Neural progenitor cell (in vitro differentiated cells): ENCODE measurements around the gene DDX5. TPM values are rescaled to one million over a fixed set of nuclear protein-coding genes. Genes with fewer than 3 reads are reported as not detected.

Experiments used
- DNase-seq: peaks from one replicate; pipeline ENCODE4 v3.0.0-alpha.2; 2016; ENCODE audit warnings: low spot score
- H2AFZ ChIP-seq: fragments of 200-600 bp; sonication (generic); replicated peaks from 2 replicates; pipeline ENCODE4 v1.6.1; 2016; ENCODE audit warnings: antibody characterized with exemption
- H3F3A ChIP-seq: fragments of 200-600 bp; sonication (generic); 2 replicates; pipeline ENCODE4 v1.6.1; 2016; ENCODE audit warnings: antibody characterized with exemption, low read depth
- H3K27ac ChIP-seq: fragments of 200-600 bp; sonication (generic); 2 replicates; pipeline ENCODE4 v1.5.1; 2016; ENCODE audit warnings: mild to moderate bottlenecking
- H3K27me3 ChIP-seq: fragments of 200-600 bp; sonication (generic); 2 replicates; pipeline ENCODE4 v1.6.1; 2016; ENCODE audit warnings: mild to moderate bottlenecking, moderate library complexity
- H3K36me3 ChIP-seq: fragments of 200-600 bp; sonication (generic); 2 replicates; pipeline ENCODE4 v1.5.1; 2016
- H3K4me1 ChIP-seq: fragments of 200-600 bp; sonication (generic); 2 replicates; pipeline ENCODE4 v1.6.1; 2016; ENCODE audit warnings: mixed run types
- H3K4me2 ChIP-seq: fragments of 200-600 bp; sonication (generic); 2 replicates; pipeline ENCODE4 v1.6.1; 2016
- H3K4me3 ChIP-seq: fragments of 200-600 bp; sonication (generic); 2 replicates; pipeline ENCODE4 v1.5.1; 2016
- H3K79me2 ChIP-seq: fragments of 200-600 bp; sonication (generic); 2 replicates; pipeline ENCODE4 v1.6.1; 2016; ENCODE audit warnings: low read depth
- H3K9ac ChIP-seq: fragments of 200-600 bp; sonication (generic); 2 replicates; pipeline ENCODE4 v1.6.1; 2016
- H3K9me3 ChIP-seq: fragments of 200-600 bp; sonication (generic); 2 replicates; pipeline ENCODE4 v1.5.1; 2016; ENCODE audit warnings: low read depth
- H4K20me1 ChIP-seq: fragments of 200-600 bp; sonication (generic); 2 replicates; pipeline ENCODE4 v1.6.1; 2016; ENCODE audit warnings: low read depth
- H3K27ac Mint-ChIP-seq: 3 replicates; pipeline ENCODE4 v1.8.0; 2021; ENCODE audit warnings: mixed read lengths
- H3K27me3 Mint-ChIP-seq: 2 replicates; pipeline ENCODE4 v1.8.0; 2022; ENCODE audit warnings: low read depth, mild to moderate bottlenecking, inconsistent platforms, moderate library complexity, mixed read lengths; ENCODE audit not compliant: insufficient read depth
- H3K36me3 Mint-ChIP-seq: 3 replicates; pipeline ENCODE4 v1.8.0; 2021; ENCODE audit warnings: mixed read lengths
- H3K4me1 Mint-ChIP-seq: 3 replicates; pipeline ENCODE4 v1.8.0; 2021; ENCODE audit warnings: mixed read lengths
- H3K4me3 Mint-ChIP-seq: 3 replicates; pipeline ENCODE4 v1.8.0; 2021; ENCODE audit warnings: mild to moderate bottlenecking, moderate library complexity, mixed read lengths
- H3K9me3 Mint-ChIP-seq: 3 replicates; pipeline ENCODE4 v1.8.0; 2020; ENCODE audit warnings: mixed read lengths
- EZH2 ChIP-seq: fragments of 200-600 bp; sonication (generic); IDR thresholded peaks from 2 replicates; pipeline ENCODE4 v1.6.1; 2017; ENCODE audit warnings: antibody characterized with exemption, mild to moderate bottlenecking, moderate library complexity
- EZH2phosphoT487 ChIP-seq: fragments of 200-600 bp; sonication (generic); IDR thresholded peaks from 2 replicates; pipeline ENCODE4 v1.6.1; 2017; ENCODE audit warnings: antibody characterized with exemption
- total RNA-seq: library from RNA; depleted of rRNA; stranded (reverse); fragments of >200 nt; gene quantifications from 2 replicates; pipeline ENCODE4 v1.2.3, GENCODE V29; 2015; ENCODE audit warnings: low replicate concordance
- TF ChIP-seq, protein P1 (sequence below): fragments of 200-600 bp; sonication (generic); IDR thresholded peaks from 2 replicates; pipeline ENCODE4 v1.5.1; 2017; ENCODE audit warnings: antibody characterized with exemption, mild to moderate bottlenecking

DDX5 gene
- total RNA-seq, 1 donor from 2014 or later, result 967 TPM

DNA sequence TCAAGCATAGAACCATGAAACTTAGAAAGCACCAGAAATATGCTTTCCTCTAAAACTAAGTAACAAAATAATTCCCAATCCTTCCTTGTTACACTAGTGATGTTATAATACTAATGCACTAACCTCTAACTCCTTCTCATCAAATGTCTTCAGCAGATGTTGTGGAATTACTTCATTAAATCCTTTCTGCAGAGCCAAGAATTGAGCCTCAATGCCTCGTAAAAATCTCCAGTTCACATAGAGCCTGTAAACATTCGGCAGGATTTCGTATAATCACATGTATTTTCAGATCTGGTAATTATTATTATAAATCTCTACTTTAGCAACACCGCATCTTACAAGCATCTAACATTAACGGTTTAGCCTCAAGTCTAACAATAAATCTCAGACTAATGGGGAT is 45.4 kb upstream of the DDX5 start:
- Histone ChIP-seq H3K4me2 (no peak overlapping the region), H3K27ac (no peak overlapping the region), H3K27me3 (no peaks in the 10 kb centered on the region), H3K9ac (no peak overlapping the region), H4K20me1 (no peaks in the 10 kb centered on the region), H3K36me3 (no peaks in the 10 kb centered on the region), H3F3A (no peaks in the 10 kb centered on the region), H3K79me2 (no peaks in the 10 kb centered on the region), H3K9me3 (no peaks in the 10 kb centered on the region), H3K4me3 (no peak overlapping the region), H2AFZ (no peak overlapping the region), H3K4me1 (peaks cover 5% of the 10 kb centered on the region)
- no peak for DNase-seq
- Mint-ChIP-seq H3K27me3 (peaks cover 2% of the 10 kb centered on the region), H3K27ac (no peak overlapping the region), H3K4me1 (peaks cover 3% of the 10 kb centered on the region), H3K4me3 (no peak overlapping the region), H3K9me3 (no peaks in the 10 kb centered on the region), H3K36me3 (peaks cover 15% of the 10 kb centered on the region)
- no peak for TF ChIP-seq EZH2
- TF ChIP-seq, protein P1, sequence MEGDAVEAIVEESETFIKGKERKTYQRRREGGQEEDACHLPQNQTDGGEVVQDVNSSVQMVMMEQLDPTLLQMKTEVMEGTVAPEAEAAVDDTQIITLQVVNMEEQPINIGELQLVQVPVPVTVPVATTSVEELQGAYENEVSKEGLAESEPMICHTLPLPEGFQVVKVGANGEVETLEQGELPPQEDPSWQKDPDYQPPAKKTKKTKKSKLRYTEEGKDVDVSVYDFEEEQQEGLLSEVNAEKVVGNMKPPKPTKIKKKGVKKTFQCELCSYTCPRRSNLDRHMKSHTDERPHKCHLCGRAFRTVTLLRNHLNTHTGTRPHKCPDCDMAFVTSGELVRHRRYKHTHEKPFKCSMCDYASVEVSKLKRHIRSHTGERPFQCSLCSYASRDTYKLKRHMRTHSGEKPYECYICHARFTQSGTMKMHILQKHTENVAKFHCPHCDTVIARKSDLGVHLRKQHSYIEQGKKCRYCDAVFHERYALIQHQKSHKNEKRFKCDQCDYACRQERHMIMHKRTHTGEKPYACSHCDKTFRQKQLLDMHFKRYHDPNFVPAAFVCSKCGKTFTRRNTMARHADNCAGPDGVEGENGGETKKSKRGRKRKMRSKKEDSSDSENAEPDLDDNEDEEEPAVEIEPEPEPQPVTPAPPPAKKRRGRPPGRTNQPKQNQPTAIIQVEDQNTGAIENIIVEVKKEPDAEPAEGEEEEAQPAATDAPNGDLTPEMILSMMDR, result no peak
- TF ChIP-seq EZH2phosphoT487, result no peak

DNA sequence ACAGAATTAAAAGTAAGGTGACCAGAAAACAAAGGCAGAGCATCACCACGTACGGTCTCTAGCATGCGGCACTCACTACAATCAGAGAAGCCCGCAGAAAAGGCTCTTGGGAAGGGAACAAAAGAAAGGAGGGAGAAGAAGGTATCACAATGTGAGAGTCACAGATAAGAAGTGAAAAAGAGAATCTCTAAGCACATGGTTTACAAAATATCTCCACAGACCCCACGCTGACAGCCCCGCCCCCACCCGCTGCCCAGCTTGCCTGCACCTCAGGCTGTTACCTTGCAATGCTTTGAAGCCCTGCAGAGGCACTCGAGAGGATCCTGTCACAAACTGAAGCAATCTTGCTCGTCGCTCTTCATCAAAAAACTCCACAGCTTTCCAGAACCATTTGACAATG is 41.2 kb upstream of the DDX5 start:
- no peaks in the 10 kb centered on the region for H3K4me1 Mint-ChIP-seq
- no peak overlapping the region for H3K9ac ChIP-seq
- H3K79me2 ChIP-seq, result no peaks in the 10 kb centered on the region
- H3K27ac Mint-ChIP-seq, result no peak overlapping the region
- no peak overlapping the region for H3K4me3 ChIP-seq
- H3F3A ChIP-seq, result peaks cover 3% of the 10 kb centered on the region
- H2AFZ ChIP-seq, result no peak overlapping the region
- H3K4me3 Mint-ChIP-seq, result no peak overlapping the region
- no peaks in the 10 kb centered on the region for H3K27me3 ChIP-seq
- H3K9me3 ChIP-seq, result no peaks in the 10 kb centered on the region
- TF ChIP-seq, protein P1, result peak; percentile 9
- TF ChIP-seq EZH2 (no peak), EZH2phosphoT487 (no peak)
- no peak overlapping the region for H3K27ac ChIP-seq
- H3K9me3 Mint-ChIP-seq, result no peaks in the 10 kb centered on the region
- peaks cover 17% of the 10 kb centered on the region for H3K36me3 Mint-ChIP-seq
- H4K20me1 ChIP-seq, result no peaks in the 10 kb centered on the region
- H3K36me3 ChIP-seq, result no peaks in the 10 kb centered on the region
- H3K4me2 ChIP-seq, result no peak overlapping the region
- peaks cover 2% of the 10 kb centered on the region for H3K27me3 Mint-ChIP-seq
- peaks cover 5% of the 10 kb centered on the region for H3K4me1 ChIP-seq
- peak; percentile 14 for DNase-seq

DNA sequence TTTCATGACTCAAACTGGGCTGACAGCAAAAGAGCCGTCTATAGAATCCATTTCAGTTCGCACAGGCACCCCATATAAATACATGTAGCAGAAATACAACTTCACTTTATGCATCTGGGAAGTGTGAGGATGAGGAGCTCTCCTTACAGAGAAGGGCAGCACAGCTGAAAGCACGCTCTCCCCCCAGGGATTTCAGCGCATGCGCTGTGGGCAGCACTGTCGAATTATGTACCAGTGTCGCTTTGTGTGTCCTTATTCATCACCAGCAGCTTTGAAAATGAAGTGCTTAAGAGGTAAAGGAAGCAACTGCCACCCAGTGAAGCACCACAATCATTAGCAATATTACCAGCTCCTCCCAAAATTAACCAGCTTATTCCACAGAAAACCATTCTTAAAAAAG is 40.6 kb upstream of the DDX5 start:
- peaks cover 2% of the 10 kb centered on the region for H3K27me3 Mint-ChIP-seq
- H3K79me2 ChIP-seq, result no peaks in the 10 kb centered on the region
- H3K4me2 ChIP-seq, result no peak overlapping the region
- peaks cover 18% of the 10 kb centered on the region for H3K36me3 Mint-ChIP-seq
- no peaks in the 10 kb centered on the region for H3K9me3 Mint-ChIP-seq
- no peak overlapping the region for H3K9ac ChIP-seq
- no peak overlapping the region for H2AFZ ChIP-seq
- peaks cover 9% of the 10 kb centered on the region for H3F3A ChIP-seq
- H3K27ac ChIP-seq, result no peak overlapping the region
- H3K27ac Mint-ChIP-seq, result no peak overlapping the region
- peaks cover 5% of the 10 kb centered on the region for H3K4me1 ChIP-seq
- no peaks in the 10 kb centered on the region for H3K9me3 ChIP-seq
- H3K4me1 Mint-ChIP-seq, result no peaks in the 10 kb centered on the region
- no peaks in the 10 kb centered on the region for H3K27me3 ChIP-seq
- no peak overlapping the region for H3K4me3 Mint-ChIP-seq
- no peak overlapping the region for H3K4me3 ChIP-seq
- no peaks in the 10 kb centered on the region for H3K36me3 ChIP-seq
- TF ChIP-seq EZH2 (no peak), EZH2phosphoT487 (no peak)
- TF ChIP-seq, protein P1, result no peak
- no peaks in the 10 kb centered on the region for H4K20me1 ChIP-seq
- DNase-seq, result no peak
